HG02623 (cell line): Measurements from ENCODE around the gene CLMN.

Experiments used
- ATAC-seq: cut with Tn5 transposase; IDR thresholded peaks from one replicate; pipeline ENCODE4 v1.9.1; 2021; ENCODE audit warnings: moderate library complexity; ENCODE audit not compliant: unreplicated experiment

The CLMN gene

GRCh38 chr14:95321693-95322455, 2.2 kb upstream of the CLMN start:
- no peak for ATAC-seq

- ATAC-seq, result no peak
These were observed 1.4 kb upstream of the CLMN start for GRCh38 chr14:95320955-95321600.

- ATAC-seq, result no peak
These were observed 579 bp upstream of the CLMN start for GRCh38 chr14:95320078-95320895.

- ATAC-seq, result no peak
These were observed 1.1 kb downstream of the CLMN start for GRCh38 chr14:95318399-95319311.

- ATAC-seq, result no peak
These were observed 1.8 kb downstream of the CLMN start for GRCh38 chr14:95317817-95318343.

GRCh38 chr14:95316821-95317220, 2.9 kb downstream of the CLMN start:
- no peak for ATAC-seq

- no peak for ATAC-seq
These were observed 4.1 kb downstream of the CLMN start for GRCh38 chr14:95315579-95315978.

GRCh38 chr14:95315156-95315555, 4.6 kb downstream of the CLMN start:
- no peak for ATAC-seq

- ATAC-seq, result peak; percentile 62
These were observed 5.1 kb downstream of the CLMN start for GRCh38 chr14:95314609-95315008.

- no peak for ATAC-seq
These were observed 6.0 kb downstream of the CLMN start for GRCh38 chr14:95313707-95314106.

GRCh38 chr14:95313190-95313589, 6.5 kb downstream of the CLMN start:
- ATAC-seq, result no peak

- ATAC-seq, result no peak
These were observed 7.4 kb downstream of the CLMN start for GRCh38 chr14:95312311-95312710.

GRCh38 chr14:95311752-95312151, 8.0 kb downstream of the CLMN start:
- ATAC-seq, result no peak

GRCh38 chr14:95310635-95311380, 8.9 kb downstream of the CLMN start:
- no peak for ATAC-seq

GRCh38 chr14:95309261-95310051, 10.3 kb downstream of the CLMN start:
- ATAC-seq, result no peak

- ATAC-seq, result no peak
These were observed 11.6 kb downstream of the CLMN start for GRCh38 chr14:95308073-95308472.

- no peak for ATAC-seq
These were observed 12.2 kb downstream of the CLMN start for GRCh38 chr14:95307402-95308041.

GRCh38 chr14:95305940-95306339, 13.8 kb downstream of the CLMN start:
- ATAC-seq, result no peak
